Tibial artery (tissue), 4 donors: ENCODE results near the gene CFAP65.

Experiments used
- DNase-seq, 2 donors: peaks; one replicate each; pipeline ENCODE4 v3.0.0-alpha.2; 2019
- H3K27ac ChIP-seq, 2 donors: fragments of 200-600 bp; sonication (generic) in 1 of 2; 1 replicate in 1 of 2; 2 replicates in 1 of 2; pipeline ENCODE4 v1.5.1; 2018 to 2019; ENCODE audit warnings: mild to moderate bottlenecking in 1 of 2
- H3K27me3 ChIP-seq, 2 donors: fragments of 200-600 bp; sonication (generic) in 1 of 2; one replicate each; pipeline versions ENCODE4 v1.5.1 to v1.6.0; 2016 to 2019
- H3K36me3 ChIP-seq, 3 donors: fragments of 200-600 bp; sonication (generic) in 2 of 3; one replicate each; pipeline ENCODE4 v1.5.1; 2016 to 2019; ENCODE audit warnings: mild to moderate bottlenecking in 2 of 3
- H3K4me1 ChIP-seq, 4 donors: fragments of 200-600 bp; sonication (generic) in 2 of 4; 1 replicate in 3 of 4; 2 replicates in 1 of 4; pipeline ENCODE4 v1.5.1; 2016 to 2019
- H3K4me3 ChIP-seq, 2 donors: fragments of 200-600 bp; sonication (generic) in 1 of 2; 1 replicate in 1 of 2; 2 replicates in 1 of 2; pipeline ENCODE4 v1.5.1; 2018 to 2019; ENCODE audit warnings: mild to moderate bottlenecking in 2 of 2
- H3K9me3 ChIP-seq, 3 donors: fragments of 200-600 bp; sonication (generic) in 1 of 3; one replicate each; pipeline ENCODE4 v1.5.1; 2016 to 2019
- CTCF ChIP-seq, 2 experiments: fragments of 200-600 bp in 1 of 2; fragments of 450-650 bp in 1 of 2; IDR thresholded peaks; one replicate each; pipeline ENCODE4 v1.5.1; 2017 to 2019; ENCODE audit warnings: antibody characterized with exemption in 2 of 2, mild to moderate bottlenecking in 1 of 2, moderate library complexity in 1 of 2
- intact Hi-C: fragments of 100-400 bp; cut with DNase I; formaldehyde crosslinking; loops from one replicate; pipeline ENCODE4 v1.15.0; 2023; ENCODE audit warnings: low total_unique reads

The CFAP65 gene

GRCh38 chr2:219037783-219038499 is 3.4 kb downstream of the CFAP65 start:
- no peaks in the 10 kb centered on the region for H3K36me3 ChIP-seq
- intact Hi-C loops = no loop called here
- no peaks in the 10 kb centered on the region for H3K9me3 ChIP-seq
- peaks cover 0 to 5% (median 2%) of the 10 kb centered on the region in 4 donors for H3K4me1 ChIP-seq
- no peak for DNase-seq
- no peak overlapping the region for H3K27ac ChIP-seq
- H3K27me3 ChIP-seq = peaks cover 0 to 61% of the 10 kb centered on the region in 2 donors
- H3K4me3 ChIP-seq = no peak overlapping the region
- no peak for TF ChIP-seq CTCF (IDR thresholded peaks at IDR 0.05)

- Histone ChIP-seq H3K9me3 (no peaks in the 10 kb centered on the region), H3K27ac (no peak overlapping the region), H3K4me3 (no peak overlapping the region), H3K27me3 (peaks cover 0 to 60% of the 10 kb centered on the region in 2 donors), H3K4me1 (no peaks in the 10 kb centered on the region), H3K36me3 (no peaks in the 10 kb centered on the region)
- DNase-seq = no peak
- intact Hi-C loops = no loop called here
- no peak for TF ChIP-seq CTCF (IDR thresholded peaks at IDR 0.05)
These were observed 5.4 kb downstream of the CFAP65 start for GRCh38 chr2:219035942-219036341.

GRCh38 chr2:219034823-219035222 is 6.5 kb downstream of the CFAP65 start:
- H3K27ac ChIP-seq = no peak overlapping the region
- intact Hi-C loops = no loop called here
- no peaks in the 10 kb centered on the region for H3K36me3 ChIP-seq
- H3K9me3 ChIP-seq = no peaks in the 10 kb centered on the region
- no peak overlapping the region for H3K4me3 ChIP-seq
- H3K27me3 ChIP-seq = peaks cover 0 to 60% of the 10 kb centered on the region in 2 donors
- no peak for TF ChIP-seq CTCF (IDR thresholded peaks at IDR 0.05)
- no peak for DNase-seq
- no peaks in the 10 kb centered on the region for H3K4me1 ChIP-seq

GRCh38 chr2:219032051-219032745 is 9.1 kb downstream of the CFAP65 start:
- no peak for DNase-seq
- Histone ChIP-seq H3K36me3 (no peaks in the 10 kb centered on the region), H3K9me3 (no peaks in the 10 kb centered on the region), H3K27me3 (peaks cover 0 to 57% of the 10 kb centered on the region in 2 donors), H3K27ac (no peak overlapping the region), H3K4me1 (no peaks in the 10 kb centered on the region), H3K4me3 (no peak overlapping the region)
- no peak for TF ChIP-seq CTCF (IDR thresholded peaks at IDR 0.05)
- intact Hi-C loops = no loop called here

- peaks cover 0 to 54% of the 10 kb centered on the region in 2 donors for H3K27me3 ChIP-seq
- H3K4me3 ChIP-seq = no peak overlapping the region
- DNase-seq = no peak
- intact Hi-C loops = no loop called here
- no peaks in the 10 kb centered on the region for H3K9me3 ChIP-seq
- H3K4me1 ChIP-seq = no peaks in the 10 kb centered on the region
- H3K27ac ChIP-seq = no peak overlapping the region
- no peak for TF ChIP-seq CTCF (IDR thresholded peaks at IDR 0.05)
- H3K36me3 ChIP-seq = no peaks in the 10 kb centered on the region
These were observed 10.1 kb downstream of the CFAP65 start for GRCh38 chr2:219031005-219031738.
